Head of caudate nucleus (tissue), 42 donors: Measurements from ENCODE around the gene SRGAP1.

ENCODE experiments used
- DNase-seq, 42 donors: peaks; one replicate each; pipeline versions ENCODE4 v3.0.0 to v3.0.0-alpha.2; 2020 to 2021; ENCODE audit warnings: mixed read lengths in 7 of 42
- intact Hi-C: fragments of 100-400 bp; cut with DNase I; formaldehyde crosslinking; loops from one replicate; pipeline ENCODE4 v1.15.0; 2022

The SRGAP1 gene

DNA sequence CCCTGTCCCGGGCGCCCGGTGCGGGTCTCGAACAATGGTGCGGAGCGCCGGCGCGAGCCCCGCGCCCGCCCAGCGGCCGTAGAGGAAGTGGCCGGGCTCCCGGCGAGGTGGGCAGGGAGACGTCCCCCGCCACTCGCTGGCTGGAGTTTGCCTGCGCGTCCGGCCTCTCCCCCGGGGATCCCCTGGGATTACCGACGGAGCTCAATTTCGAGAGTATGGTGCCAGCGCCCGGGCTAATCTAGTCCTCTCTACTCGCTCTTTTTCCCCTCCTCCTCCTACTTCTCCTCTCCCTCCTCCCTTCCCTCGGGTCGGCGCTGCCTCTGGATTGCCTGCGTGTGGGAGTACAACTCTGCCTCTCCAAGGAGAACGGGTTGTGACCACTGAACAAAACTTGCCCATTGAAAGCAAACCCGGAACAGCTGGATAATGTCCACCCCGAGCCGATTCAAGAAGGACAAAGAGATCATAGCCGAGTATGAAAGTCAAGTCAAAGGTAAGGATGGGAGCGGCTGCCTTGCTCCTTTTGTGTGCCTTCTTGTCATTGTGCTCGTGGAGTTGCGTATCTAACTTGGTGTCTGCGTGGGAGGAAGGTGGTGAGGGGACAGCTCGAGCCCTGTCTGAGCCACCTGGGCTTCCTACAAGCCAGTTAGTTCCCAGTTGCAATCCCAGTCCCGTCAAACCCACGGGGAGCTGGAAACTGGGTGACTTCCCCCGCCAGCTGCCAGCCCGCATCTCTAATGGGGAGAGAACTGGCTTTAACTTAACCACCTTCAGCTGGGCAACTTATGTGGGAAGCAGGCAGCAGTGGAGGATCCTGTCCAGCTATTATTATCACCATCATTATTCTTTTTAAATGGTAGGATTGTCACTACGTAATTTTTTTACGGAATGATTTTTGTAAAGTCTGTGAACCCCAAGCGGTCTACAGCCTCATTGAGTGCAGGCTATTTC is at the start of gene SRGAP1:
Gene SRGAP1 (plus strand): TSS at position 310 of the 951 bp plus-strand sequence. CDS start 117 bp downstream, at position 427.
- intact Hi-C loops = loop anchor here (5.0 to 10.0 kb wide), 4 partner anchors 190 to 560 kb away; partner anchors contain the start of gene XPOT
- DNase-seq = peak; percentile 37 to 83 (median 68)

DNA sequence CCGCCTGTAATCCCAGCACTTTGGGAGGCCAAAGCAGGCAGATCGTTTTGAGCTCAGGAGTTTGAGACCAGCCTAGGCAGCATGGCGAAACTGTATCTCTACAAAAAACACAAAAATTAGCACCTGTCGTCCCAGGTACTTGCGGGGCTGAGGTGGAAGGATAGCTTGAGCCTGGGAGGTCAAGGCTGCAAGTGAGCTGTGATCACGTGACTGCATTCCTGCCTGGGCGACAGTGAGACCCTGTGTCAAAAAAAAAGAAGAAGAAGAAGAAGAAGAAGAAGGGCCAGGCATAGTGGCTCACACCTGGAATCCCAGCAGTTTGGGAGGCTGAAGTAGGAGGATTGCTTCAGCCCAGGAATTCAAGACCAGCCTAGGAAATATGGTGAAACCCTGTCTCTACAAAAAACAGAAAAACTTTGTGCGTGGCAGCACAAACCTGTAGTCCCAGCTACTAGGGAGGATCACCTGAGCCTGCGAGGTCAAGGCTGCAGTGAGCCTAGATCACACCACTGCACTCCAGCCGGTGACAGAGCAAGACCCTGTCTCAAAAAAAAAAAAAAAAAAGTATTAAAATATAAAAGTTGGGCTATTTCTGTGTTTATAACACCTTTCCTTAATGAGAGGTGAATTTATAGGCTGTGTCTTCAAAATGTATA is 49.3 kb upstream of the SRGAP1 start:
- no peak for DNase-seq
- intact Hi-C loops = no loop called here

GRCh38 chr12:63795944-63796343 is 48.6 kb upstream of the SRGAP1 start:
- no peak for DNase-seq
- intact Hi-C loops = no loop called here

- intact Hi-C loops = loop anchor here (10.0 kb wide), 1 partner anchor 697 kb away; no protein-coding TSS in a partner anchor
- DNase-seq = peak in 1 of 42 donors; percentile 37
Measured at GRCh38 chr12:63802012-63802608, 42.4 kb upstream of the SRGAP1 start.

DNA sequence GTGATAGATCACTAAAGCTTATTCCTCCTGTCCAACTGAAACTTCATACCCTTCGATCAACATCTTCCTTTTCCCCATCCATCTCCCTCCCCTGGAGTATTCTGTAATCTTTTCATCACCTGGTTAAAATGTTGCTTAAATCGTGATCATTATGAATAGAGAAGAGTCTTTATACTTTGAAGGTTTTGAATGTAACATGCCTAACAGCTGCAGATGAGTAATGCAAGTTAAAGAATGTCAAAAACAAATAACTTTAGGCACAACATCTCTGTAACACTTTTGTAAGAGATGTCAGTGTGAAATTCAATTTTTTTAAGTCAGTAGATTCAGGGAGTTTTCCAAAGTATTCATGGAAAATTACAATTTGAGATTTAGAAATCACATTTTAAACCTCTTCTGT is 39.8 kb upstream of the SRGAP1 start:
- no peak for DNase-seq
- intact Hi-C loops = loop anchor here (10.0 kb wide), 1 partner anchor 700 kb away; no protein-coding TSS in a partner anchor

DNA sequence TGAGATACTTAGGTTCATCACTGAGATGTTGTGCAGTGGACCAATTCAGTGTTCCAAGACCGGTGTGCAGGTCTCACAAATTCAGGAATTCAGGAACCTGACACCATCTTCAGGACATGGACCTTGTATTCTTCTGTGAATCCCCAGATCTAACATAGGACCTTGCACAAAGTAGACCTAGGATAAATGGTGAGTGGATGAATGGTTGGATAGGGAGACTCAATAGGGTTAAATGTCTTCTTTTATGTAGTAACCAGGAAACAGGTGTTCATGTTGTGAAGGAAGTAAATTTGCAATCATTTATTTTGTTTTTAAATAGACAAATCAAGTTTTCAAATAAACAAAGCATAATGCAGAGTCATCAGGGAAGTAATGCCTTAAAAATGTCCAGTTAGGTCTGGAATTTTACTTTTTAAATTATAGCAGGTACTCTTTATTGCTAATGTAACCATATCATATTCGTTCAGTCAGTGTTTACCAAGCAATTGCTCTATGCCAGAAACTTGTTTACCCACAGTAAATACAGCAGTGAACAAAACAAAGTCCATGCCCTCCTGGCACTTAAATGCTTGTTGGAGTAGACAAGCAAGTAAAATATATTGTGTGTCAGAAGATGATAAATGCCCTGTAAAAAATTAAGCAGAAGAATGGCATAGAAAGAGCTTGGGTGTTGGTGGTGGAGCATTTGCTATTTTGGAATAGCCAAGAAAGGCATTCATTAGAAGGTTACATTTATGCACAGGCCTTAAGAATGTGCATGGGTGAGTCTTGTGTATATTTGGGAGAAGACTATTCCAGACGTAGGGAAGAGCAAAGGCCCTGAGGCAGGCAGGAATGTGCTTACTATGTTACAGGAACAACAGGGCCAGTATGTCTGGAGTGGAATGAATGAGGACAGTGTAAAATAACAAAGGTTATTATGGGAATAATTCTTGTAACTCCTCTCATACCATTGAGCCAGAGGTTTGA is 38.5 kb upstream of the SRGAP1 start:
- no peak for DNase-seq

GRCh38 chr12:63808631-63809030 is 35.9 kb upstream of the SRGAP1 start:
- DNase-seq = no peak
- intact Hi-C loops = loop anchor here (10.0 kb wide), 1 partner anchor 704 kb away; no protein-coding TSS in a partner anchor

More for the DNA sequence above, 38.5 kb upstream of the SRGAP1 start:
- intact Hi-C loops = loop anchor here (10.0 kb wide), 1 partner anchor 701 kb away; no protein-coding TSS in a partner anchor

DNA sequence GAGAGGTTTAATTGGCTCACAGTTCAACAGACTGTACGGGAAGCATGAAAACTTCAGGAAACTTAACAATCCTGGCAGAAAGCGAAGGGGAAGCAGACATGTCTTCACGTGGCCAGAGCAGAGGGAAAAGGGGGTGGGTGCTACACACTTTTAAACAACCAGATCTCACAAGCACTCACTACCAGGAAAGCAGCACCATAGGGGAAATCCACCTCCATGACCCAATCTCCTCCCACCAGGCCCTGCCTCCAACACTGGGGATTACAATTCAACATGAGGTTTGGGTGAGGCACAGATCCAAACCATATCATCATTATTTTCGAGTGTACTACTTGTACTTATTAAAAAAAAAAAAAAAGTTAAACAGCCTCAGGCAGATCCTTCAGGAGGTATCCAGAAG is 34.9 kb upstream of the SRGAP1 start:
- DNase-seq = no peak
- intact Hi-C loops = loop anchor here (10.0 kb wide), 1 partner anchor 705 kb away; no protein-coding TSS in a partner anchor

GRCh38 chr12:63811334-63811733 is 33.2 kb upstream of the SRGAP1 start:
- intact Hi-C loops = no loop called here
- no peak for DNase-seq

DNA sequence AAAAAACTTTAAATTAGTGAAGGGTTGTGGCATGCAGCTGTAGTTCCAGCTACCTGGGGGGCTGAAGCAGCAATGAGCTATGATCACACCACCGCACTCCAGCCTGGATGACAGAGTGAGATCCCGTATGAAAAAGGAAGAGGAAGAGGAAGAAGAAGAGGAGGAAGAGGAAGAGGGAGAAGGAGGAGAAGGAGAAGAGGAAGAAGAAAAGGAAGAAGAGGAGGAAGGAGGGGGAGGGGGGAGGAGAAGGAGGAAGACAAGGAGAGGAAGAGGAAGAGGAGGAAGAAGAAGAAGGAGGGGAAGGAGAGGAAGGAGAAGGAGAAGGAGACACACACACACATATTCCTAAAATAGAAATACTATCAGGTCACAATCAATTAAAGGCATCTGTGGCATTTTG is 32.7 kb upstream of the SRGAP1 start:
- no peak for DNase-seq
- intact Hi-C loops = no loop called here

DNA sequence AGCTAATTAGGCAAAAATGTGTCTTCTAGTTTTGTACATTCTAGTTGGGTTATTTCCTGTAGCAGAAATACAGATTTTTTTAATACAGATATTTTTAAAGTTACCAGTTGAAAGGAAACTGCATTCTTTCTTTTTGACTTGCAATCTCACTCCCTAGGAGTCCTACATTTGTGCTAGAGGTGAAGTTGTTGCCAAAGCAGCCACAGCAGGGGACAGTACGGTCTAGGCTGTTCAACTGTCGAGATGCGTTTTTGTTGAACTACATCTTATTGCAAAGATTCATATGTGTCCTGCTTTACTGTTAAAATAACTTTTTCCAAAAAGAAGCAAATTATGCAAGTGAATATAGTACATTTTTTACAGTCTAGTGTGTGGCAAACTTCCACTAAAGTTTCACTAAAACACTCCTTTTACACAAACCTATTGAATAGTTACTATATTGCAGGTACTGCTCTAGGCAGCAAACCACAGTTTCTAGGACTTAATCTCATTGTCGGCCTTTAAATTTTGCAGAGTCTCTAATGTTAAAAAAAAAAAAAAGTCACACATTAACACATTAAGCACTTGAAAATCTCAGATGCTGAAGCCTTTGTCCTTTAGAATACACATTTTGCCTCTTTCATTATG is 30.2 kb upstream of the SRGAP1 start:
- DNase-seq = no peak
- intact Hi-C loops = no loop called here

DNA sequence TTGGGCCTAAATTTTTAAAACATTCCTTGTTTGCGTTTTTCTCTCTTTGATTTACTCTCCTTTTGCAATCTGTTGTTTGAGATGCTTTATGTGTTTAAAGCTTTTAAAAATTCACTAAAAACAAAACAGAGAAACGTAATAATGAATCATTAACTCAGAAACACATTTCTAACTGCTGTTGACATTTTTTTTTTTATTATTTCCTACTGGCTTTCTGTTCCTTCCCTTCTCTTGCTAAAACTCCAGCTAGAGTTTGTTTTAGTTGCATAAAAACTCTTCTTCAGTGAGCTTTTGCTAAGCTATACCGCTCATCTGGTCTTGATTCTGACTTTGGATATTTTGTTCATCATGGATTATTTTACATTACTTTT is 29.0 kb upstream of the SRGAP1 start:
- DNase-seq = no peak
- intact Hi-C loops = no loop called here

- DNase-seq = no peak
- intact Hi-C loops = no loop called here
Measured at GRCh38 chr12:63816031-63816430, 28.5 kb upstream of the SRGAP1 start.

GRCh38 chr12:63820427-63820826 is 24.1 kb upstream of the SRGAP1 start:
- intact Hi-C loops = no loop called here

DNA sequence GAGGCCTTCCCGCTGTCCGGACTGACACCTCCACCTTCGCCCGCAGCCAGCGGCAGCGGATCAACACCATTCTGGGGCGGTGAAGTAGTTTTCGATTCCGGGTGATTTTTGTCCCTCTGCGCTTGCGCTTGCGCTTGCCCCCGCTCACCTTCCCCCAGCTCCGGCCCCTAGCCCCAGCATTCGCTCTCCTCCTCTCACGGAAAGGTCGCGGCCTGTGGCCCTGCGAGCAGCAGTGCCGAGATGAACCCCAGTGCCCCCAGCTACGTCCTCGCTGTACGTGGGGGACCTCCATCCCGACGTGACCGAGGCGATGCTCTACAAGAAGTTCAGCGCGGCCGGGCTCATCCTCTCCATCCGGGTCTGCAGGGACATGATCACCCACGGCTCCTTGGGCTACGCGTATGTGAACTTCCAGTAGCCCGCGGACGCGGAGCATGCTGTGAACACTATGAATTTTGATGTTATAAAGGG is 22.7 kb upstream of the SRGAP1 start:
- DNase-seq = peak in 36 of 42 donors; percentile 16 to 64 (median 39)
- intact Hi-C loops = no loop called here

More at GRCh38 chr12:63820427-63820826, 24.1 kb upstream of the SRGAP1 start:
- DNase-seq = no peak

- intact Hi-C loops = no loop called here
- DNase-seq = no peak
Measured at GRCh38 chr12:63822352-63822751, 22.1 kb upstream of the SRGAP1 start.

DNA sequence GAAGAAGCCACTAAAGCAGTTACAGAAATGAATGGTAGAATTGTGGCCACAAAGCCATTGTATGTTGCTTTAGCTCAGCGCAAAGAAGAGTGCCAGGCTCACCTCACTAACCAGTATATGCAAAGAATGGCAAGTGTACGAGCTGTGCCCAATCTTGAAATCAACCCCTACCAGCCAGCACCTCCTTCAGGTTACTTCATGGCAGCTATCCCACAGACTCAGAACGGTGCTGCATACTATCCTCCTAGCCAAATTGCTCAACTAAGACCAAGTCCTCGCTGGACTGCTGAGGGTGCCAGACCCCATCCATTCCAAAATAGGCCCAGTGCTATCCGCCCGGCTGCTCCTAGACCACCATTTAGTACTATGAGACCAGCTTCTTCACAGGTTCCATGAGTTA is 21.5 kb upstream of the SRGAP1 start:
- intact Hi-C loops = no loop called here
- no peak for DNase-seq
